Panc1 (cell line): Measurements from ENCODE around the gene PLCH1. TPM values are rescaled to one million over a fixed set of nuclear protein-coding genes. Genes with fewer than 3 reads are reported as not detected.

Experiments
- ATAC-seq: fragments of 200-7000 bp; cut with Tn5 transposase; 2 replicates; pipeline ENCODE4 v1.9.1; 2020; ENCODE audit warnings: mild to moderate bottlenecking, moderate library complexity
- BruUV-seq: library from RNA; stranded (reverse); fragments of 400-500 nt; replicated peaks from 2 replicates; lab custom pipeline; 2021; lab: Mats Ljungman, UMichigan
- CTCF ChIA-PET: fragments of 300-600 bp; sonication (Branson Sonifier 250); formaldehyde crosslinking; loops from one replicate; lab custom pipeline; 2022; ENCODE audit warnings: antibody characterized with exemption; lab: Charles Lee
- POLR2A ChIA-PET: fragments of 300-600 bp; sonication (Branson Sonifier 250); formaldehyde crosslinking; loops from one replicate; lab custom pipeline; 2022; ENCODE audit warnings: antibody characterized with exemption; lab: Charles Lee
- DNase-seq: peaks from one replicate; pipeline ENCODE4 v3.0.0-alpha.2; 2010; ENCODE audit warnings: low read depth, low spot score
- H3K27ac ChIP-seq: 2 replicates; pipeline ENCODE4 v1.5.1; 2011; ENCODE audit warnings: mild to moderate bottlenecking, low read length, inconsistent platforms
- H3K27me3 ChIP-seq: fragments of 200-500 bp; sonication (Bioruptor generic); 2 replicates; pipeline ENCODE4 v1.6.0; 2014; ENCODE audit warnings: low read length, inconsistent platforms; ENCODE audit not compliant: control insufficient read depth, insufficient read depth
- H3K36me3 ChIP-seq: fragments of 200-500 bp; sonication (Bioruptor generic); 2 replicates; pipeline ENCODE4 v1.5.1; 2014; ENCODE audit warnings: inconsistent platforms, mild to moderate bottlenecking, low read length, moderate library complexity; ENCODE audit not compliant: control insufficient read depth, insufficient read depth
- H3K4me1 ChIP-seq: 2 replicates; pipeline ENCODE4 v1.5.1; 2011; ENCODE audit warnings: inconsistent platforms, mild to moderate bottlenecking, low read length, moderate library complexity; ENCODE audit not compliant: control insufficient read depth, insufficient read depth
- H3K4me3 ChIP-seq, 2 experiments: 2 replicates each; pipeline ENCODE4 v1.5.1; 2011 to 2012; ENCODE audit warnings: low read depth in 2 of 2, low read length in 2 of 2, mild to moderate bottlenecking in 2 of 2, inconsistent platforms in 1 of 2, moderate library complexity in 1 of 2
- H3K9me3 ChIP-seq: fragments of 200-500 bp; sonication (Bioruptor generic); 2 replicates; pipeline ENCODE4 v1.5.1; 2014; ENCODE audit warnings: low read depth, mild to moderate bottlenecking, inconsistent platforms, low read length, moderate library complexity; ENCODE audit not compliant: control insufficient read depth, insufficient read depth
- CTCF ChIP-seq: fragments of 450-650 bp; IDR thresholded peaks from 2 replicates; pipeline ENCODE4 v1.5.1; 2017; ENCODE audit warnings: mild to moderate bottlenecking
- POLR2AphosphoS5 ChIP-seq: IDR thresholded peaks from 2 replicates; pipeline ENCODE4 v1.6.1; 2012; ENCODE audit warnings: mild to moderate bottlenecking, low read depth, low read length, moderate library complexity
- SIN3A ChIP-seq: IDR thresholded peaks from 2 replicates; pipeline ENCODE4 v1.6.1; 2012; ENCODE audit warnings: low read depth, mild to moderate bottlenecking, low read length, moderate library complexity, borderline replicate concordance; ENCODE audit not compliant: insufficient read depth
- TCF7L2 ChIP-seq: IDR thresholded peaks from 2 replicates; pipeline ENCODE4 v1.6.1; 2011; ENCODE audit warnings: mild to moderate bottlenecking, low read depth, low read length, inconsistent platforms
- in situ Hi-C: cut with HindIII; loops from 2 replicates; pipeline ENCODE4 v1.10.0; 2016; ENCODE audit warnings: low sequenced_read_pairs, low pct_unique_long_range_greater_than_20kb
- intact Hi-C: fragments of 100-400 bp; cut with micrococcal nuclease; formaldehyde crosslinking; loops from one replicate; pipeline ENCODE4 v1.10.0; 2022; ENCODE audit not compliant: unreplicated experiment
- total RNA-seq: library from RNA; stranded (reverse); gene quantifications from one replicate; pipeline ENCODE4 v1.2.1, GENCODE V29; 2021; ENCODE audit not compliant: unreplicated experiment
- TF ChIP-seq, protein P1 (sequence below), 2 experiments: IDR thresholded peaks; 2 replicates each; pipeline ENCODE4 v1.6.1; 2011 to 2012; ENCODE audit warnings: low read depth in 2 of 2, control low read depth in 1 of 2, low read length in 1 of 2, mild to moderate bottlenecking in 1 of 2, moderate library complexity in 1 of 2; ENCODE audit not compliant: insufficient read depth in 1 of 2

Gene PLCH1
- total RNA-seq, 1 experiment from 2014 or later = 0.03 TPM

DNA sequence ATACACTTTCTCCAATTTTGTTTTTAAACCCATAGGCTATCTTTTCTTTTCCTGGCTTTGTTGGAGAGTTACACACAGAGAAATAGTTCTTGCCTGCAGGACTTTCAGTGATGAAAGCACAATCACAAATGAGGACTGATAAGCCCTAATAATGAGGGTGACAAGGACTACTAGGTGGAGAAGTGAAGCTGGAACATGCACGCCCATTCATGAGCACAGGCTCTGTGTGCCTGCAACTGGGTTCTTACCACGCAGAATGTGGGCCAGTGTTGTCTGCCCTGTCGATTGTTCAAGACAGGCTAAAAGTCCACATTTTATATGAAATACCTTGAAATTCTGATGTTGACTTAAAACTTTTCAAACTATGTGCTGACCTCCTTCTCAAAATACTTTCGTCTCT lies 289.1 kb downstream of the PLCH1 start:
- Histone ChIP-seq H3K27me3 (no peaks in the 10 kb centered on the region), H3K4me3 (no peak overlapping the region), H3K4me1 (no peaks in the 10 kb centered on the region), H3K9me3 (no peaks in the 10 kb centered on the region), H3K27ac (no peak overlapping the region), H3K36me3 (no peaks in the 10 kb centered on the region)
- no TSS peak for BruUV-seq
- in situ Hi-C loops = no loop called here
- no peak for TF ChIP-seq CTCF
- no peak for TF ChIP-seq POLR2AphosphoS5
- TF ChIP-seq TCF7L2 = no peak
- TF ChIP-seq, protein P1, sequence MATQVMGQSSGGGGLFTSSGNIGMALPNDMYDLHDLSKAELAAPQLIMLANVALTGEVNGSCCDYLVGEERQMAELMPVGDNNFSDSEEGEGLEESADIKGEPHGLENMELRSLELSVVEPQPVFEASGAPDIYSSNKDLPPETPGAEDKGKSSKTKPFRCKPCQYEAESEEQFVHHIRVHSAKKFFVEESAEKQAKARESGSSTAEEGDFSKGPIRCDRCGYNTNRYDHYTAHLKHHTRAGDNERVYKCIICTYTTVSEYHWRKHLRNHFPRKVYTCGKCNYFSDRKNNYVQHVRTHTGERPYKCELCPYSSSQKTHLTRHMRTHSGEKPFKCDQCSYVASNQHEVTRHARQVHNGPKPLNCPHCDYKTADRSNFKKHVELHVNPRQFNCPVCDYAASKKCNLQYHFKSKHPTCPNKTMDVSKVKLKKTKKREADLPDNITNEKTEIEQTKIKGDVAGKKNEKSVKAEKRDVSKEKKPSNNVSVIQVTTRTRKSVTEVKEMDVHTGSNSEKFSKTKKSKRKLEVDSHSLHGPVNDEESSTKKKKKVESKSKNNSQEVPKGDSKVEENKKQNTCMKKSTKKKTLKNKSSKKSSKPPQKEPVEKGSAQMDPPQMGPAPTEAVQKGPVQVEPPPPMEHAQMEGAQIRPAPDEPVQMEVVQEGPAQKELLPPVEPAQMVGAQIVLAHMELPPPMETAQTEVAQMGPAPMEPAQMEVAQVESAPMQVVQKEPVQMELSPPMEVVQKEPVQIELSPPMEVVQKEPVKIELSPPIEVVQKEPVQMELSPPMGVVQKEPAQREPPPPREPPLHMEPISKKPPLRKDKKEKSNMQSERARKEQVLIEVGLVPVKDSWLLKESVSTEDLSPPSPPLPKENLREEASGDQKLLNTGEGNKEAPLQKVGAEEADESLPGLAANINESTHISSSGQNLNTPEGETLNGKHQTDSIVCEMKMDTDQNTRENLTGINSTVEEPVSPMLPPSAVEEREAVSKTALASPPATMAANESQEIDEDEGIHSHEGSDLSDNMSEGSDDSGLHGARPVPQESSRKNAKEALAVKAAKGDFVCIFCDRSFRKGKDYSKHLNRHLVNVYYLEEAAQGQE (IDR thresholded peaks at IDR 0.05; ENCODE audit: insufficient read depth in 1 of 2, low read depth in 2 of 2, low read length in 1 of 2) = no peak
- TF ChIP-seq SIN3A = no peak
- ChIA-PET CTCF (no interaction called here), POLR2A (no interaction called here)
- intact Hi-C loops = no loop called here
- DNase-seq (no peak), ATAC-seq (no peak)

- no peak overlapping the region for H3K4me3 ChIP-seq
- H3K27me3 ChIP-seq = no peaks in the 10 kb centered on the region
- DNase-seq = no peak
- no peak overlapping the region for H3K27ac ChIP-seq
- H3K4me1 ChIP-seq = no peaks in the 10 kb centered on the region
- POLR2A ChIA-PET = no interaction called here
- intact Hi-C loops = no loop called here
- no peaks in the 10 kb centered on the region for H3K36me3 ChIP-seq
- no TSS peak for BruUV-seq
- TF ChIP-seq, protein P1 (IDR thresholded peaks at IDR 0.05; ENCODE audit: insufficient read depth in 1 of 2, low read depth in 2 of 2, low read length in 1 of 2) = no peak
- no peak for TF ChIP-seq CTCF
- TF ChIP-seq TCF7L2 = no peak
- TF ChIP-seq POLR2AphosphoS5 = no peak
- no peak for TF ChIP-seq SIN3A
- in situ Hi-C loops = no loop called here
- ATAC-seq = no peak
- no peaks in the 10 kb centered on the region for H3K9me3 ChIP-seq
- CTCF ChIA-PET = no interaction called here
Measured at GRCh38 chr3:155453512-155453911, 291.4 kb downstream of the PLCH1 start.
